ENCODE data around the gene WASHC4. TPM values are rescaled to one million over a fixed set of nuclear protein-coding genes. Genes with fewer than 3 reads are reported as not detected.
A peak's percentile ranks its signal among the peaks of the same experiment; 100 is the strongest.

Gene WASHC4
- total and polyA plus RNA-seq, 10 of the 15 experiments (the other 5 are each of a cell fraction or from before 2014, with no cell fraction given), result 16.0 to 50.6 (median 34.0) TPM

DNA sequence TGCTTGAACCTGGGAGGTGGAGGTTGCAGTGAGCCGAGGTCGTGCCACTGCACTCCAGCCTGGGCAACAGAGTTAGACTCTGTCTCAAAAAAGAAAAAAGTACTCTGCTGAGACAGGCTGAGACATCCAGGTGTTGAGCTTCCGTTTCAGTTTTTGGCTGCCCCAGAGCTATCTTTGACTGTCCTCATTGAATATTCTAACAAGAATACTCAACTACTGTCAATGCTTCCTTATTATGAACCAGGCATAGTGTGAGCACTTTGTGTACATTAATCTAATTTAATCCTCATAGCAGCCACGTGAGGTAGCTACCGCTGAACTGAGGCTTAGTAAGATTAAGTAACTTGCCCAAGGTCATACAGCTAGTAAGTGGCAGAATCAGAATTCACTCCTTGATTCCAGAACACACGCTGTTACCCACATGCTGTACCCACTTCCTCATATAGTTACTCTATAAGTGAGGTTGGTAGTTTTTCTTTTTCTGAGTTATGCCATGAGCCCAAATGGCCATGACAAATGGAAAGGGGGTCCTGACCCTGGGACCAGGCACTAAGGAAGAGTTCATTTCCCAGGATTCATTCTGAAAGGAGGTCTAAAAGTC, 34.5 kb upstream of the WASHC4 start:
- no peak overlapping the region for H2AFZ ChIP-seq (ENCODE audit: control insufficient read depth, low read depth, low read length)
- ChIA-PET POLR2A (no interaction called here), RAD21 (ENCODE audit: unreplicated experiment) (interaction anchor here (1.0 kb wide), 1 partner anchor 34 kb away, joined by 3 read pairs; the partner anchor contains the start of gene WASHC4), CTCF (no interaction called here), SMC1A (ENCODE audit: uncharacterized antibody, unreplicated experiment) (interaction anchor here (1.2 to 1.4 kb wide), 2 partner anchors 9 to 125 kb away, joined by 3 read pairs; no protein-coding TSS in a partner anchor)
- no peaks in the 10 kb centered on the region for H3K36me3 ChIP-seq (ENCODE audit: control insufficient read depth in 2 of 2, insufficient read depth in 2 of 2, low read length in 1 of 2)
- H3K4me3 ChIP-seq, result no peak overlapping the region
- H3K9me3 ChIP-seq (replicated peaks; ENCODE audit: control insufficient read depth, insufficient read depth, low read length), result no peaks in the 10 kb centered on the region
- H3K27ac ChIP-seq (ENCODE audit: control insufficient read depth, insufficient read depth), result no peak overlapping the region
- H3K4me1 ChIP-seq (ENCODE audit: control insufficient read depth, insufficient read depth, low read length), result no peaks in the 10 kb centered on the region
- no peaks in the 10 kb centered on the region for H3K27me3 ChIP-seq (replicated peaks in 1 of 2; ENCODE audit: control insufficient read depth in 2 of 2, insufficient read depth in 2 of 2, low read length in 1 of 2)
- H4K20me1 ChIP-seq (ENCODE audit: control insufficient read depth, insufficient read depth), result no peaks in the 10 kb centered on the region
- TF ChIP-seq SPI1 (IDR thresholded peaks at IDR 0.05; ENCODE audit: borderline replicate concordance, insufficient read depth, low read depth, low read length) (peak; percentile 19; the same call in 1 of the 2 replicates), ZNF217 (IDR thresholded peaks at IDR 0.05) (no peak)
- H3K4me2 ChIP-seq (ENCODE audit: control insufficient read depth, insufficient read depth), result no peak overlapping the region
- intact Hi-C loops (cut with micrococcal nuclease; ENCODE audit: unreplicated experiment), result no loop called here
- no peak for DNase-seq (ENCODE audit: low read depth, low spot score)
- WGBS (ENCODE audit: insufficient coverage, insufficient replicate concordance, low lambda C conversion rate, missing lambda C conversion rate), result 2% methylated on average over 6 of the region's 6 CpGs
- ATAC-seq, result peak; percentile 33
- no peaks in the 10 kb centered on the region for H3K79me2 ChIP-seq (ENCODE audit: control insufficient read depth, insufficient read depth, low read length)
- no peak overlapping the region for H3K9ac ChIP-seq (ENCODE audit: control insufficient read depth, insufficient read depth, low read length)
- in situ Hi-C loops (cut with MboI), result no loop called here
- no TSS peak for BruUV-seq (replicated peaks)
- FAIRE-seq, result no peak

GRCh38 chr12:105076098-105076497, 31.4 kb upstream of the WASHC4 start:
- ChIA-PET CTCF (no interaction called here), SMC1A (ENCODE audit: uncharacterized antibody, unreplicated experiment) (interaction anchor here (0.5 kb wide), 1 partner anchor 33 kb away, joined by 3 read pairs; no protein-coding TSS in a partner anchor), RAD21 (ENCODE audit: unreplicated experiment) (no interaction called here), POLR2A (no interaction called here)
- in situ Hi-C loops (cut with MboI) (no loop called here), intact Hi-C loops (cut with micrococcal nuclease; ENCODE audit: unreplicated experiment) (no loop called here)
- ATAC-seq (no peak), DNase-seq (ENCODE audit: low read depth, low spot score) (no peak), FAIRE-seq (no peak)
- Histone ChIP-seq H3K4me2 (ENCODE audit: control insufficient read depth, insufficient read depth) (no peak overlapping the region), H3K4me1 (ENCODE audit: control insufficient read depth, insufficient read depth, low read length) (no peaks in the 10 kb centered on the region), H3K9me3 (replicated peaks; ENCODE audit: control insufficient read depth, insufficient read depth, low read length) (no peaks in the 10 kb centered on the region), H3K4me3 (no peak overlapping the region), H3K27me3 (replicated peaks in 1 of 2; ENCODE audit: control insufficient read depth in 2 of 2, insufficient read depth in 2 of 2, low read length in 1 of 2) (no peaks in the 10 kb centered on the region), H3K27ac (ENCODE audit: control insufficient read depth, insufficient read depth) (no peak overlapping the region), H3K79me2 (ENCODE audit: control insufficient read depth, insufficient read depth, low read length) (no peaks in the 10 kb centered on the region), H3K36me3 (ENCODE audit: control insufficient read depth in 2 of 2, insufficient read depth in 2 of 2, low read length in 1 of 2) (no peaks in the 10 kb centered on the region), H2AFZ (ENCODE audit: control insufficient read depth, low read depth, low read length) (no peak overlapping the region), H3K9ac (ENCODE audit: control insufficient read depth, insufficient read depth, low read length) (no peak overlapping the region), H4K20me1 (ENCODE audit: control insufficient read depth, insufficient read depth) (no peaks in the 10 kb centered on the region)
- BruUV-seq (replicated peaks), result no TSS peak
- TF ChIP-seq E4F1 (IDR thresholded peaks at IDR 0.05; ENCODE audit: borderline replicate concordance, partially characterized antibody) (no peak), RAD51 (IDR thresholded peaks at IDR 0.05) (no peak), TCF7 (IDR thresholded peaks at IDR 0.05; ENCODE audit: borderline replicate concordance) (no peak), CEBPB (IDR thresholded peaks at IDR 0.05; ENCODE audit: borderline replicate concordance in 1 of 2, low read depth in 2 of 2, low read length in 2 of 2) (no peak), FOXK2 (IDR thresholded peaks at IDR 0.05) (no peak)
- WGBS (ENCODE audit: insufficient coverage, insufficient replicate concordance, low lambda C conversion rate, missing lambda C conversion rate), result 83% methylated on average over 1 of the region's 1 CpG
